AG08396 (cell line): ENCODE measurements around the gene NDUFB2.
A peak's percentile ranks its signal among the peaks of the same experiment; 100 is the strongest.
"Not testable (repeated sequence)": the region's sequence is repeated elsewhere in the genome, so short reads cannot be mapped to it uniquely, and the experiment has no call there.

Source experiments
- DNase-seq: peaks from one replicate; pipeline ENCODE4 v3.0.0; 2012; ENCODE audit warnings: low spot score, mixed read lengths

Gene NDUFB2

GRCh38 chr7:140672382-140673062 lies 24.0 kb upstream of the NDUFB2 start, which contains the start of gene ADCK2:
TSS of gene ADCK2 (plus strand) at chr7:140672945. CDS start at chr7:140673331, 386 bp downstream.
- DNase-seq: peak; percentile 91

- DNase-seq: peak; percentile 57
These were observed 23.3 kb upstream of the NDUFB2 start for GRCh38 chr7:140673063-140673773.

GRCh38 chr7:140673774-140674155 lies 22.7 kb upstream of the NDUFB2 start:
- no peak for DNase-seq

DNA sequence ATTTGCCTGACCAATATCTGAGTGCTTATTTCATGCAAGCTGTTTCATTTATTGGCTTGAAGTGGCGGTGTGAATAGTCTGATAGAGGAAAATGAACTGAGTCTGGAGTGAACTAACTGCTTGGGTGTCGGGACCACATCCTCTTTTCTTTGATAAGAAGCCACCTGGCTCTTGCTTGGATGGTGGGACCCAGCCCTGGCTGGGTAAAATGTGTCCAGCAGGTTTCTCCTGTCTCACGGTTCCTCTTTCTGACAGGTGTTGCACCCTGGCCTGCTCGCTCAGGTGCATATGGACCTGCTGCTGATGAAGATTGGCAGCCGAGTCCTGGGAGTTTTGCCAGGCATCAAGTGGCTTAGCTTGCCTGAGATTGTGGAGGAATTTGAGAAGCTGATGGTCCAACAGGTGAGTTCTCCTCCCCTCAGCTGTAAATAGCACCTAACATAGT lies 22.1 kb upstream of the NDUFB2 start:
- no peak for DNase-seq

- peak; percentile 77 for DNase-seq
These were observed 21.4 kb upstream of the NDUFB2 start for GRCh38 chr7:140674899-140675701.

DNA sequence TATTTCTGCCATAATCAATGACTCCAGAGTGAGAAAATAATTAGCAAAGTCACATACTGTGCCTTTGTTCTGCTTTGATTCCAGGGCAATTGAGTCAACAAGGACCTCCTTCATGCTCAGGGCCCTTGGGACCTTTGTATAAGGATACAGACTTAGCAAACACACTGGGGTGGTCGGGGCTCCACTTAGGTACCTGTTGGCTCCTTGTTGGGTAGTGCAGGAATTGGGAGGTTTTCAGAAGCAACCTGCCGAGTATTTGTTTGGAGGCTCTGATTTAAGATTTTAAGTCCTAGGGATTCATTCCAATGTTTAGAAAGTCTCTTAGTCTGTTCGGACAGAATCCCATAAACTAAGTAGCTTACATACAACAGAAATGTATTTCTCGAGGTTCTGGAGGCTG lies 20.8 kb upstream of the NDUFB2 start:
- DNase-seq: no peak

DNA sequence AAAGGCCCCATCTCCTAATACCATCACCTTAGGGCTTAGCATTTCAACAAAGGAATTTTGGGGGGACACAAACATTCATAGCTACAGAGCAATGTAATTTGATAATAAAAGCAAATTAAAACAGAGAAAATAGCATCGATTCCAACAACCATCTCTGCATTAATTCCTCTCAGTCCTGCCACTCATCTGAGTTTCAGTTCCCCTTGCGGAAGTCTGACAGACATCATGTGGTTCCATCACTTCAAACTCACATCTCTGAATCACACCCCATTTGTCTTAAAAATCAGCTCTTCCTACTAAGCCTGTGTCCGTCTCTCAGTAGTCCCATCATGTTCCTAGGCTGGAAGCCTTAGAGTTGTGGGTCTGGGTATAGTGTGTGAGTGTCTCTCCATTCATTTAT lies 20.2 kb upstream of the NDUFB2 start:
- no peak for DNase-seq

- DNase-seq: not testable (repeated sequence)
These were observed 19.6 kb upstream of the NDUFB2 start for GRCh38 chr7:140676956-140677355.

GRCh38 chr7:140677496-140677895 lies 19.0 kb upstream of the NDUFB2 start:
- DNase-seq: no peak

- DNase-seq: no peak
These were observed 18.3 kb upstream of the NDUFB2 start for GRCh38 chr7:140678081-140678815.

GRCh38 chr7:140678816-140679130 lies 17.7 kb upstream of the NDUFB2 start:
- no peak for DNase-seq

GRCh38 chr7:140679186-140679585 lies 17.3 kb upstream of the NDUFB2 start:
- no peak for DNase-seq

GRCh38 chr7:140680886-140681285 lies 15.6 kb upstream of the NDUFB2 start:
- DNase-seq: no peak

GRCh38 chr7:140681766-140682165 lies 14.7 kb upstream of the NDUFB2 start:
- DNase-seq: no peak

DNA sequence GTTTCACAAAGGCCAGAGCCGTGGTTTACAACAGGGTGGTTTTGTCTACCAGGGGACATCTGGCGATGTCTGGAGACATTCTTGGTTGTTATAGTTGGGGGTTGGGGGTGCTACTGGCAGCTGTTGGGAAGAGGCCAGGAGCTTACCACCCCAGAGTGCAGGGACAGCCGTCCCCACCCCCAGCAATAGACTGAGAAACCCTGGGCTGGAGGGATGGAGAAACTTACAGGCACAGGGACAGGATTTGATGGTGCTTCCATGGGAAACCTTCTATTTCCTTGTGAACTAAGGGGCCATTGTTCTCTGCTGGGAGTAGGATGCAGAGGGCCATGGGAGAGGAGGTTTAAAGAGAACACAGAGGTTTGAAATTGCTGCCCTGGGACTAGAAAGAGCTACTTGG lies 12.9 kb upstream of the NDUFB2 start:
- no peak for DNase-seq

GRCh38 chr7:140684066-140684950 lies 12.2 kb upstream of the NDUFB2 start:
- no peak for DNase-seq

DNA sequence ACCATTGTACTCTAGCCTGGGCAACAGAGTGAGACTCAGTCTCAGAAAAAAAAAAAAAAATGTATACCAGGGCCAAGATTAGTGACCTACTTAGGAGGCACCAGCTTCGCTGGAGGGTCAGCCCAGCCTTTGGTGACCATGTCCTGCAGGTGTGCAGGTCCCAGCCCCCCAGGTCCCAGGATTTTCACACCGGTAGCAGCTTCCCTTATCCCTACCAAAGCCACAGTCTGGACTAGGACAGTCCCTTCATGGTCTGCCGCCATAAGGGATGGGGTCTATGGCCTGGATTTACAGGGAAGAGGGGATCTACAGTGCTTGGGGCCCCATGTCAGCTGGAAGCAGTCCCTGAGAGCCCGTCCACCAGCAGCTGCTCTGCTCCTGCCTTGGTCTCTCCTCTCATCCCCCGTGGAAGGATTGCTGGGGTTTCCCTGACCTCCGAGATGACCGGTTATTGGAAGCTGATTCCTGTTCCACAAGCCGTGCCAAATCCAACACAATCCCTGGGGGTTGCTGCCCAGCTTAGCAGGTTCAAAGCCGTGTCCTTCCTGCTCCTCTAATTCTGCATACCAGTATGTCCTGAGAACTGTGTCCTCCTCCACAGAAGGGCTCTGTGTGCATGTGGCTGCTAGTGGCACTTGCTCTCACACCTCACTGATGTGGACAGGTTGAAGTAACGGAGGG lies 11.0 kb upstream of the NDUFB2 start:
- DNase-seq: no peak

DNA sequence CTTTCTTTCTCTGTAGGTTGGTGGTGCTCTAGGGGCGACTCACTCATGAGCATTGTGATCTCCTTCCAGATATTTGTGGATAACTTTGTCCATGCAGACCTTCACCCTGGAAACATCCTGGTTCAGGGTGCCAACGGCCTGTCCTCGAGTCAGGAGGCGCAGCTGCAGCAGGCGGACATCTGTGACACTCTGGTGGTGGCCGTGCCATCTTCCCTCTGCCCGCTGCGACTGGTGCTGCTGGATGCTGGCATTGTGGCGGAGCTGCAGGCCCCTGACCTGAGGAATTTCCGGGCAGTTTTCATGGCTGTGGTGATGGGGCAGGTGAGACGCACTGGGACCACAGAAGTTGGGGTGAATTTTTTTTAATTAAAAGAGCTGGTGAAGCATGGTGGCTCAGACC lies 9.6 kb upstream of the NDUFB2 start:
- DNase-seq: no peak

- no peak for DNase-seq
These were observed 8.2 kb upstream of the NDUFB2 start for GRCh38 chr7:140688341-140688740.
